ENCODE results near the gene SMIM11. TPM values are rescaled to one million over a fixed set of nuclear protein-coding genes. Genes with fewer than 3 reads are reported as not detected.

SMIM11 gene
- total RNA-seq, 4 donors from 2014 or later: 0.49 to 11.9 (median 4.0) TPM

GRCh38 chr21:34340061-34340460 is 35.2 kb upstream of the SMIM11 start:
- no peak for DNase-seq
- intact Hi-C loops (cut with DNase I): no loop called here
- peaks cover 0 to 27% (median 6%) of the 10 kb centered on the region in 3 donors for H3K4me1 ChIP-seq

GRCh38 chr21:34342476-34342875 is 32.8 kb upstream of the SMIM11 start:
- 88 to 91% methylated on average over 4 to 5 of the region's 5 CpGs for WGBS, 2 donors
- no peaks in the 10 kb centered on the region for H3K9me3 ChIP-seq
- H3K36me3 ChIP-seq: no peaks in the 10 kb centered on the region
- TF ChIP-seq CTCF (IDR thresholded peaks at IDR 0.05) (no peak), POLR2A (IDR thresholded peaks at IDR 0.05) (no peak)
- H3K27me3 ChIP-seq: peaks cover 0 to 11% (median 0%) of the 10 kb centered on the region in 4 donors
- no peak for DNase-seq
- intact Hi-C loops (cut with DNase I): no loop called here
- peaks cover 0 to 18% (median 6%) of the 10 kb centered on the region in 3 donors for H3K4me1 ChIP-seq
- H3K27ac ChIP-seq: no peak overlapping the region
- H3K4me3 ChIP-seq: no peak overlapping the region

More at GRCh38 chr21:34340061-34340460, 35.2 kb upstream of the SMIM11 start:
- Histone ChIP-seq H3K36me3 (no peaks in the 10 kb centered on the region), H3K27me3 (peaks cover 0 to 11% (median 0%) of the 10 kb centered on the region in 4 donors), H3K4me3 (no peak overlapping the region), H3K27ac (no peak overlapping the region), H3K9me3 (no peaks in the 10 kb centered on the region)
- TF ChIP-seq CTCF (IDR thresholded peaks at IDR 0.05) (no peak), POLR2A (IDR thresholded peaks at IDR 0.05) (no peak)
- 88 to 90% methylated on average over 3 of the region's 3 CpGs for WGBS, 2 donors

GRCh38 chr21:34343347-34343746 is 32.0 kb upstream of the SMIM11 start:
- 95 to 99% methylated on average over 5 to 6 of the region's 7 CpGs for WGBS, 2 donors
- no peak for TF ChIP-seq POLR2A (IDR thresholded peaks at IDR 0.05)
- TF ChIP-seq CTCF (IDR thresholded peaks at IDR 0.05): no peak
- peaks cover 0 to 4% (median 0%) of the 10 kb centered on the region in 4 donors for H3K27me3 ChIP-seq
- H3K27ac ChIP-seq: no peak overlapping the region
- peaks cover 0 to 15% (median 0%) of the 10 kb centered on the region in 3 donors for H3K4me1 ChIP-seq
- DNase-seq: no peak
- no peaks in the 10 kb centered on the region for H3K36me3 ChIP-seq
- H3K4me3 ChIP-seq: no peak overlapping the region
- intact Hi-C loops (cut with DNase I): no loop called here
- no peaks in the 10 kb centered on the region for H3K9me3 ChIP-seq

- Histone ChIP-seq H3K36me3 (no peaks in the 10 kb centered on the region), H3K9me3 (no peaks in the 10 kb centered on the region), H3K27me3 (peaks cover 0 to 3% (median 0%) of the 10 kb centered on the region in 4 donors), H3K4me3 (no peak overlapping the region), H3K27ac (peak overlapping the region in 2 of 4 donors; percentile 28 to 69), H3K4me1 (peaks cover 0 to 15% (median 0%) of the 10 kb centered on the region in 3 donors)
- DNase-seq: no peak
- 76 to 96% methylated on average over 3 to 5 of the region's 14 CpGs for WGBS, 2 donors
- TF ChIP-seq CTCF (IDR thresholded peaks at IDR 0.05) (no peak), POLR2A (IDR thresholded peaks at IDR 0.05) (no peak)
- intact Hi-C loops (cut with DNase I): no loop called here
These were observed 31.4 kb upstream of the SMIM11 start for GRCh38 chr21:34343838-34344381.

GRCh38 chr21:34344584-34344983 is 30.7 kb upstream of the SMIM11 start:
- peak overlapping the region in 2 of 4 donors; percentile 28 to 69 for H3K27ac ChIP-seq
- peaks cover 0 to 5% (median 0%) of the 10 kb centered on the region in 4 donors for H3K27me3 ChIP-seq
- no peak for DNase-seq
- TF ChIP-seq CTCF (IDR thresholded peaks at IDR 0.05) (no peak), POLR2A (IDR thresholded peaks at IDR 0.05) (no peak)
- H3K36me3 ChIP-seq: no peaks in the 10 kb centered on the region
- WGBS, 2 donors: 76 to 100% methylated on average over 1 to 5 of the region's 5 CpGs
- intact Hi-C loops (cut with DNase I): no loop called here
- H3K9me3 ChIP-seq: no peaks in the 10 kb centered on the region
- peaks cover 0 to 15% (median 0%) of the 10 kb centered on the region in 3 donors for H3K4me1 ChIP-seq
- no peak overlapping the region for H3K4me3 ChIP-seq

Data from esophagus squamous epithelium (tissue), 5 donors.